ENCODE results near the gene OBSCN. TPM values are rescaled to one million over a fixed set of nuclear protein-coding genes. Genes with fewer than 3 reads are reported as not detected.
"Not testable (repeated sequence)": the region's sequence is repeated elsewhere in the genome, so short reads cannot be mapped to it uniquely, and the experiment has no call there.

OBSCN gene
- total RNA-seq, 1 experiment from 2014 or later = 29.1 TPM

GRCh38 chr1:228182296-228183030, 25.4 kb upstream of the OBSCN start:
- BruUV-seq (replicated peaks) = no TSS peak
- Histone ChIP-seq H4K20me1 (ENCODE audit: low read length) (no peaks in the 10 kb centered on the region), H2AFZ (ENCODE audit: low read length) (no peak overlapping the region), H3K4me2 (ENCODE audit: low read length) (no peak overlapping the region), H3F3A (ENCODE audit: low read length, unreplicated experiment) (no peaks in the 10 kb centered on the region), H3K9ac (ENCODE audit: low read length) (no peak overlapping the region), H3K4me3 (ENCODE audit: low read length) (no peak overlapping the region), H3K4me1 (ENCODE audit: insufficient read depth, low read length) (no peaks in the 10 kb centered on the region), H3K27me3 (ENCODE audit: low read length) (no peaks in the 10 kb centered on the region), H3K36me3 (ENCODE audit: low read depth, low read length) (no peaks in the 10 kb centered on the region), H3K9me2 (replicated peaks; ENCODE audit: low read length) (no peaks in the 10 kb centered on the region), H3K9me3 (ENCODE audit: low read length) (no peaks in the 10 kb centered on the region), H3K79me2 (ENCODE audit: low read length) (no peaks in the 10 kb centered on the region), H3K27ac (ENCODE audit: low read length) (no peak overlapping the region)
- no peak for DNase-seq
- intact Hi-C loops (cut with micrococcal nuclease) = no loop called here
- no peak for ATAC-seq
- POLR2A ChIA-PET (ENCODE audit: unreplicated experiment) = no interaction called here
- CTCF ChIA-PET = no interaction called here
- TF ChIP-seq EZH2 (IDR thresholded peaks at IDR 0.05; ENCODE audit: low read length, unreplicated experiment) (no peak), EZH2phosphoT487 (IDR thresholded peaks at IDR 0.05; ENCODE audit: borderline replicate concordance, low read length) (no peak), CTCF (conservative IDR thresholded peaks at IDR 0.05; ENCODE audit: low read depth, low read length) (no peak)

- Histone ChIP-seq H3K9me3 (ENCODE audit: low read length) (no peaks in the 10 kb centered on the region), H3K9me2 (replicated peaks; ENCODE audit: low read length) (no peaks in the 10 kb centered on the region), H3K36me3 (ENCODE audit: low read depth, low read length) (no peaks in the 10 kb centered on the region), H3K27ac (ENCODE audit: low read length) (no peak overlapping the region), H3K4me3 (ENCODE audit: low read length) (no peak overlapping the region), H3K79me2 (ENCODE audit: low read length) (no peaks in the 10 kb centered on the region), H3K9ac (ENCODE audit: low read length) (no peak overlapping the region), H4K20me1 (ENCODE audit: low read length) (no peaks in the 10 kb centered on the region), H3K4me2 (ENCODE audit: low read length) (no peak overlapping the region), H3K27me3 (ENCODE audit: low read length) (no peaks in the 10 kb centered on the region), H2AFZ (ENCODE audit: low read length) (no peak overlapping the region), H3K4me1 (ENCODE audit: insufficient read depth, low read length) (no peaks in the 10 kb centered on the region), H3F3A (ENCODE audit: low read length, unreplicated experiment) (no peaks in the 10 kb centered on the region)
- CTCF ChIA-PET = interaction anchor here (0.6 kb wide), 1 partner anchor 53 kb away, joined by 4 read pairs; no protein-coding TSS in a partner anchor
- intact Hi-C loops (cut with micrococcal nuclease) = no loop called here
- ATAC-seq (no peak), DNase-seq (no peak)
- POLR2A ChIA-PET (ENCODE audit: unreplicated experiment) = no interaction called here
- no peak for TF ChIP-seq EZH2 (IDR thresholded peaks at IDR 0.05; ENCODE audit: low read length, unreplicated experiment)
- BruUV-seq (replicated peaks) = no TSS peak
These were observed 23.7 kb upstream of the OBSCN start for GRCh38 chr1:228184152-228184551.

GRCh38 chr1:228185641-228185965, 22.2 kb upstream of the OBSCN start:
- Histone ChIP-seq H3F3A (ENCODE audit: low read length, unreplicated experiment) (no peaks in the 10 kb centered on the region), H3K9me2 (replicated peaks; ENCODE audit: low read length) (no peaks in the 10 kb centered on the region)
- CTCF ChIA-PET = no interaction called here

GRCh38 chr1:228188249-228188648, 19.6 kb upstream of the OBSCN start:
- H3K27me3 ChIP-seq (ENCODE audit: low read length); POLR2A ChIA-PET (ENCODE audit: unreplicated experiment); BruUV-seq (replicated peaks); ATAC-seq; H3K36me3 ChIP-seq (ENCODE audit: low read depth, low read length); H3F3A ChIP-seq (ENCODE audit: low read length, unreplicated experiment); DNase-seq; H3K27ac ChIP-seq (ENCODE audit: low read length); H3K9me3 ChIP-seq (ENCODE audit: low read length); H3K9me2 ChIP-seq (replicated peaks; ENCODE audit: low read length); H3K4me2 ChIP-seq (ENCODE audit: low read length); H3K4me3 ChIP-seq (ENCODE audit: low read length); H3K9ac ChIP-seq (ENCODE audit: low read length); CTCF ChIA-PET; H2AFZ ChIP-seq (ENCODE audit: low read length); H3K79me2 ChIP-seq (ENCODE audit: low read length); H4K20me1 ChIP-seq (ENCODE audit: low read length); H3K4me1 ChIP-seq (ENCODE audit: insufficient read depth, low read length); intact Hi-C loops (cut with micrococcal nuclease): not testable (repeated sequence)

More at GRCh38 chr1:228185641-228185965, 22.2 kb upstream of the OBSCN start:
- Histone ChIP-seq H3K9me3 (ENCODE audit: low read length) (no peaks in the 10 kb centered on the region), H3K4me1 (ENCODE audit: insufficient read depth, low read length) (no peaks in the 10 kb centered on the region), H3K9ac (ENCODE audit: low read length) (no peak overlapping the region), H3K4me2 (ENCODE audit: low read length) (no peak overlapping the region), H3K79me2 (ENCODE audit: low read length) (no peaks in the 10 kb centered on the region), H2AFZ (ENCODE audit: low read length) (no peak overlapping the region), H3K4me3 (ENCODE audit: low read length) (no peak overlapping the region), H3K36me3 (ENCODE audit: low read depth, low read length) (no peaks in the 10 kb centered on the region), H3K27ac (ENCODE audit: low read length) (no peak overlapping the region), H4K20me1 (ENCODE audit: low read length) (no peaks in the 10 kb centered on the region), H3K27me3 (ENCODE audit: low read length) (no peaks in the 10 kb centered on the region)
- DNase-seq (no peak), ATAC-seq (no peak)
- POLR2A ChIA-PET (ENCODE audit: unreplicated experiment) = no interaction called here
- TF ChIP-seq EZH2phosphoT487 (IDR thresholded peaks at IDR 0.05; ENCODE audit: borderline replicate concordance, low read length) (no peak), CTCF (conservative IDR thresholded peaks at IDR 0.05; ENCODE audit: low read depth, low read length) (no peak), EZH2 (IDR thresholded peaks at IDR 0.05; ENCODE audit: low read length, unreplicated experiment) (no peak)
- no TSS peak for BruUV-seq (replicated peaks)
- intact Hi-C loops (cut with micrococcal nuclease) = no loop called here

Measured in PC-3 (cell line).